RWPE2 (cell line): Measurements from ENCODE around the gene CCDC192.

Experiments
- ATAC-seq: fragments of 200-7000 bp; cut with Tn5 transposase; 3 replicates; pipeline ENCODE4 v1.9.1; 2021; ENCODE audit warnings: low read depth
- DNase-seq: peaks from one replicate; pipeline ENCODE4 v3.0.0-alpha.2; 2020; ENCODE audit warnings: low spot score
- H3K27ac ChIP-seq: fragments of 450-650 bp; 2 replicates; pipeline ENCODE4 v1.5.1; 2017; ENCODE audit warnings: mild to moderate bottlenecking; ENCODE audit not compliant: poor library complexity, severe bottlenecking
- H3K27me3 ChIP-seq: fragments of 250-450 bp; sonication (Bioruptor Pico); 2 replicates; pipeline ENCODE4 v1.5.1; 2021; ENCODE audit warnings: mild to moderate bottlenecking, moderate library complexity; ENCODE audit not compliant: insufficient read depth, poor library complexity, severe bottlenecking
- H3K36me3 ChIP-seq: fragments of 250-450 bp; sonication (Bioruptor Pico); 2 replicates; pipeline ENCODE4 v1.5.1; 2020; ENCODE audit warnings: low read depth, mild to moderate bottlenecking, moderate library complexity
- H3K4me1 ChIP-seq: fragments of 250-450 bp; sonication (Bioruptor Pico); 2 replicates; pipeline ENCODE4 v1.5.1; 2021; ENCODE audit warnings: mild to moderate bottlenecking, moderate library complexity; ENCODE audit not compliant: insufficient read depth, poor library complexity, severe bottlenecking
- H3K4me3 ChIP-seq: fragments of 250-450 bp; sonication (Bioruptor Pico); 2 replicates; pipeline ENCODE4 v1.5.1; 2021; ENCODE audit warnings: mild to moderate bottlenecking, moderate library complexity; ENCODE audit not compliant: severe bottlenecking
- H3K9me3 ChIP-seq: fragments of 250-450 bp; sonication (Bioruptor Pico); 2 replicates; pipeline ENCODE4 v1.5.1; 2021; ENCODE audit warnings: mild to moderate bottlenecking, moderate library complexity; ENCODE audit not compliant: severe bottlenecking
- TF ChIP-seq, protein P1 (sequence below): fragments of 450-650 bp; IDR thresholded peaks from one replicate; pipeline ENCODE4 v1.5.1; 2017; ENCODE audit warnings: mild to moderate bottlenecking, moderate library complexity; ENCODE audit not compliant: poor library complexity, severe bottlenecking

CCDC192 gene

DNA sequence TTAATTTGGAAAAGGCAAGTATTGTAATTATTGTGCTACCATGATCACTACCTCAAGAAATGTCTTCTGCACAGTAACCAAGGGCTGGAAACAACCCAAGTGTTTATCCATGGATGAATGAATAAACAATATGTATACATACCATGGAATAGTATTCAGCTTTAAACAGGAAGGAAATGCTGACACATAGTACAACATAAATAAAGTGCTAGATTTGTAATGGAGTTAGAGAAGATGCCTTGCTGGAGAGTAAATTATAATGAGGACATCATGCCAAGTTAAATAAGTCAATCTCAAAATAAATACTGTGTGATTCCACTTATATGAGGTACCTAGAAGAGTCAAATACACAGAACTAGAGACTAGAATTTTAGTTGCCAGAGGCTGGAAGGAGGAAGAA is 160.0 kb downstream of the CCDC192 start:
- TF ChIP-seq, protein P1, sequence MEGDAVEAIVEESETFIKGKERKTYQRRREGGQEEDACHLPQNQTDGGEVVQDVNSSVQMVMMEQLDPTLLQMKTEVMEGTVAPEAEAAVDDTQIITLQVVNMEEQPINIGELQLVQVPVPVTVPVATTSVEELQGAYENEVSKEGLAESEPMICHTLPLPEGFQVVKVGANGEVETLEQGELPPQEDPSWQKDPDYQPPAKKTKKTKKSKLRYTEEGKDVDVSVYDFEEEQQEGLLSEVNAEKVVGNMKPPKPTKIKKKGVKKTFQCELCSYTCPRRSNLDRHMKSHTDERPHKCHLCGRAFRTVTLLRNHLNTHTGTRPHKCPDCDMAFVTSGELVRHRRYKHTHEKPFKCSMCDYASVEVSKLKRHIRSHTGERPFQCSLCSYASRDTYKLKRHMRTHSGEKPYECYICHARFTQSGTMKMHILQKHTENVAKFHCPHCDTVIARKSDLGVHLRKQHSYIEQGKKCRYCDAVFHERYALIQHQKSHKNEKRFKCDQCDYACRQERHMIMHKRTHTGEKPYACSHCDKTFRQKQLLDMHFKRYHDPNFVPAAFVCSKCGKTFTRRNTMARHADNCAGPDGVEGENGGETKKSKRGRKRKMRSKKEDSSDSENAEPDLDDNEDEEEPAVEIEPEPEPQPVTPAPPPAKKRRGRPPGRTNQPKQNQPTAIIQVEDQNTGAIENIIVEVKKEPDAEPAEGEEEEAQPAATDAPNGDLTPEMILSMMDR: no peak
- no peaks in the 10 kb centered on the region for H3K4me1 ChIP-seq
- no peak for DNase-seq
- no peak for ATAC-seq
- H3K9me3 ChIP-seq: no peaks in the 10 kb centered on the region
- no peaks in the 10 kb centered on the region for H3K36me3 ChIP-seq
- no peak overlapping the region for H3K4me3 ChIP-seq
- H3K27me3 ChIP-seq: no peaks in the 10 kb centered on the region
- no peak overlapping the region for H3K27ac ChIP-seq

DNA sequence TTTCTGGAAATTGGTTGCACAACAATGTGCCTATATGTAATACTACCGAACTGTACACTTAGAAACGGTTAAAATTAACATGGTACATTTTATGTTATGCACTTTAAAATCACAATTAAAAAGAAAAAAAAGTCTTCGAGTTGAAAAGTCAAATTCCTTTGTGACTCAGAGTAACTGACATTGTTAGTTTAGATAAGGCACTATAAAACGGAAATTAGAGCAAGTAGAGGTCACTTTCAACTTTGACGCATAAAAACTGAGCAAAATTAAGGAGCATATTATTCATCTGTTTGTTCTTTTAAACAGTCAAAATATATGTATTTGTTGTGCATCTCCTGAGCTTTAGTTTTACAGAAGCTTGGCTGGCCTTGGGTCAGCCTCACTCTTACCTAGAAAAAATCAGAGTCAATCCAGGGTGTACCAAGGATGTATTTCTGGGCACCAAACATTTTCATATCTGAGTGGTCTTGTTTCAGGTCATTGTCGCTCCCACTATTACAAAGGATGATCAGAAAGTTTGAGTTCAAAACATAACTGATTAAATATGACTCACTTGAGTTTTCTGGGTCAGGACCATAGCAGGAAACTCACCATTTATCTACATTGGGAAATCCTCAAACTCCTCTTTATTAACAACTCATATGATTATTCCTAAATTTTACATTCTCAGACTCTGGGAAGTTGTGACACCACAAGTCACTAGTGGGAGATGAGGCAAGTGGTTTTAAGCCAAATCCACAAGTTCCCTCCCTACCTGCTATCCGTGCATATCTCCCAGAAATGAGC is 160.6 kb downstream of the CCDC192 start:
- no peaks in the 10 kb centered on the region for H3K4me1 ChIP-seq
- H3K9me3 ChIP-seq: no peaks in the 10 kb centered on the region
- TF ChIP-seq, protein P1: no peak
- H3K36me3 ChIP-seq: no peaks in the 10 kb centered on the region
- no peak for DNase-seq
- H3K4me3 ChIP-seq: no peak overlapping the region
- H3K27ac ChIP-seq: no peak overlapping the region
- H3K27me3 ChIP-seq: no peaks in the 10 kb centered on the region
- no peak for ATAC-seq

DNA sequence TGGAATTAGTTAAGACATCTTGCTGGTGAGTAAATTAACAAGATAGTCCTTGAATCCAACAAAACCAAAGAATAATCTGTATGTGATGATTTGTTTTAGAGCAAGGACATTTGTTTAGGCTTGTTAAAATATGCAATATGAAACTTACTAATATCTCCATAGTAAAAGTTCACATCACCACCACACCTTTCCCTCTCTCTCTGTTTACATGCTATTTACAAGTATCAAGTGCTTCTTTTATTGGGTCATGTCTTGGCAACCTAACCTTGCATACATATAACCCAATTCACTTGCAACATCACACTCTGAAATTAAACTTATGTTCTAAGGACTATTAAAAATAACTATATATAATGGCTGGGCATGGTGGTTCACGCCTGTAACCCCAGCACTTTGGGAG is 161.3 kb downstream of the CCDC192 start:
- ATAC-seq (no peak), DNase-seq (no peak)
- TF ChIP-seq, protein P1: no peak
- Histone ChIP-seq H3K27me3 (no peaks in the 10 kb centered on the region), H3K4me3 (no peak overlapping the region), H3K27ac (no peak overlapping the region), H3K36me3 (no peaks in the 10 kb centered on the region), H3K9me3 (no peaks in the 10 kb centered on the region), H3K4me1 (no peaks in the 10 kb centered on the region)

DNA sequence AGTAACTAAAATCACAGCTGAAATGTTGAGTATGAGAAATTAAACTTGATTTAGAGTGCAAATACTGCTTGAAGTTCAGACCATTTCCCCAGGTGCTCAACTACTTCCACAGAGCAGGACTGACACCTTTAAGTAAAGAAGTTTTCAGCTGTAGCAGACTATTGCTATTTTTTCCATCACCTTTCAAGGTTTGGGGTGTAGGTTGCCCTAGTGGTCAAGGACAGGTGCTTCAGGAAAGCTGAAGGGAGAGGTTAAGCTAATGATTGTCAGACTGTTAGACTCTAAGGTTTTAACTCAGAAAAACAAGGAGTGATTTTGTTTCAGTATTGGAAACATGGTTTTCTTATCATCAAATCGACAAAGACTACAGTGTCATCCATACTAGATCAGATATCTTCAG is 162.1 kb downstream of the CCDC192 start:
- TF ChIP-seq, protein P1: no peak
- Histone ChIP-seq H3K4me1 (no peaks in the 10 kb centered on the region), H3K4me3 (no peak overlapping the region), H3K9me3 (no peaks in the 10 kb centered on the region), H3K27ac (no peak overlapping the region), H3K36me3 (no peaks in the 10 kb centered on the region), H3K27me3 (no peaks in the 10 kb centered on the region)
- ATAC-seq (no peak), DNase-seq (no peak)
